ENCODE data around the gene PRKCB. TPM values are rescaled to one million over a fixed set of nuclear protein-coding genes. Genes with fewer than 3 reads are reported as not detected.

The PRKCB gene
- total and polyA plus RNA-seq, 2 donors from 2014 or later = 0.62 to 17.8 TPM

- Histone ChIP-seq H3K4me3 (ENCODE audit: low read length in 3 of 3) (no peak overlapping the region), H3K9ac (ENCODE audit: low read length in 3 of 3) (no peak overlapping the region), H3K36me3 (ENCODE audit: control insufficient read depth in 2 of 3, insufficient read depth in 3 of 3, low read length in 3 of 3) (no peaks in the 10 kb centered on the region), H3K9me3 (ENCODE audit: control insufficient read depth in 2 of 3, insufficient read depth in 1 of 3, low read length in 3 of 3) (no peaks in the 10 kb centered on the region), H3K27me3 (ENCODE audit: control insufficient read depth, insufficient read depth, low read length) (no peaks in the 10 kb centered on the region), H3K4me1 (ENCODE audit: control insufficient read depth in 2 of 3, insufficient read depth in 2 of 3, low read depth in 1 of 3, low read length in 3 of 3) (no peaks in the 10 kb centered on the region), H3K27ac (ENCODE audit: low read depth in 2 of 2, low read length in 2 of 2) (no peak overlapping the region)
- FAIRE-seq (no peak), DNase-seq (no peak)
- intact Hi-C loops (cut with DNase I) = no loop called here
- TF ChIP-seq CTCF (IDR thresholded peaks at IDR 0.05; ENCODE audit: borderline replicate concordance, extremely low read depth, insufficient read depth) = no peak
Measured at GRCh38 chr16:24174504-24174903, 338.7 kb downstream of the PRKCB start.

- Histone ChIP-seq H3K9me3 (ENCODE audit: control insufficient read depth in 2 of 3, insufficient read depth in 1 of 3, low read length in 3 of 3) (no peaks in the 10 kb centered on the region), H3K4me1 (ENCODE audit: control insufficient read depth in 2 of 3, insufficient read depth in 2 of 3, low read depth in 1 of 3, low read length in 3 of 3) (no peaks in the 10 kb centered on the region), H3K36me3 (ENCODE audit: control insufficient read depth in 2 of 3, insufficient read depth in 3 of 3, low read length in 3 of 3) (no peaks in the 10 kb centered on the region), H3K27ac (ENCODE audit: low read depth in 2 of 2, low read length in 2 of 2) (no peak overlapping the region), H3K27me3 (ENCODE audit: control insufficient read depth, insufficient read depth, low read length) (no peaks in the 10 kb centered on the region), H3K9ac (ENCODE audit: low read length in 3 of 3) (no peak overlapping the region), H3K4me3 (ENCODE audit: low read length in 3 of 3) (no peak overlapping the region)
- DNase-seq (no peak), FAIRE-seq (no peak)
- no peak for TF ChIP-seq CTCF (IDR thresholded peaks at IDR 0.05; ENCODE audit: borderline replicate concordance, extremely low read depth, insufficient read depth)
- intact Hi-C loops (cut with DNase I) = no loop called here
Measured at GRCh38 chr16:24174957-24175356, 339.2 kb downstream of the PRKCB start.

GRCh38 chr16:24178496-24178895 is 342.7 kb downstream of the PRKCB start:
- FAIRE-seq (no peak), DNase-seq (peak in 4 of 5 donors; percentile 30 to 56 (median 50))
- H3K4me1 ChIP-seq (ENCODE audit: control insufficient read depth in 2 of 3, insufficient read depth in 2 of 3, low read depth in 1 of 3, low read length in 3 of 3) = no peaks in the 10 kb centered on the region
- TF ChIP-seq CTCF (IDR thresholded peaks at IDR 0.05; ENCODE audit: borderline replicate concordance, extremely low read depth, insufficient read depth) = no peak
- H3K9me3 ChIP-seq (ENCODE audit: control insufficient read depth in 2 of 3, insufficient read depth in 1 of 3, low read length in 3 of 3) = no peaks in the 10 kb centered on the region
- intact Hi-C loops (cut with DNase I) = no loop called here
- no peak overlapping the region for H3K9ac ChIP-seq (ENCODE audit: low read length in 3 of 3)
- H3K4me3 ChIP-seq (ENCODE audit: low read length in 3 of 3) = no peak overlapping the region
- no peaks in the 10 kb centered on the region for H3K36me3 ChIP-seq (ENCODE audit: control insufficient read depth in 2 of 3, insufficient read depth in 3 of 3, low read length in 3 of 3)
- H3K27me3 ChIP-seq (ENCODE audit: control insufficient read depth, insufficient read depth, low read length) = no peaks in the 10 kb centered on the region
- H3K27ac ChIP-seq (ENCODE audit: low read depth in 2 of 2, low read length in 2 of 2) = no peak overlapping the region

- H3K36me3 ChIP-seq (ENCODE audit: control insufficient read depth in 2 of 3, insufficient read depth in 3 of 3, low read length in 3 of 3) = no peaks in the 10 kb centered on the region
- H3K9me3 ChIP-seq (ENCODE audit: control insufficient read depth in 2 of 3, insufficient read depth in 1 of 3, low read length in 3 of 3) = no peaks in the 10 kb centered on the region
- no peak for FAIRE-seq
- H3K9ac ChIP-seq (ENCODE audit: low read length in 3 of 3) = no peak overlapping the region
- H3K4me1 ChIP-seq (ENCODE audit: control insufficient read depth in 2 of 3, insufficient read depth in 2 of 3, low read depth in 1 of 3, low read length in 3 of 3) = no peaks in the 10 kb centered on the region
- intact Hi-C loops (cut with DNase I) = no loop called here
- no peaks in the 10 kb centered on the region for H3K27me3 ChIP-seq (ENCODE audit: control insufficient read depth, insufficient read depth, low read length)
- TF ChIP-seq CTCF (IDR thresholded peaks at IDR 0.05; ENCODE audit: borderline replicate concordance, extremely low read depth, insufficient read depth) = no peak
- no peak for DNase-seq
- H3K4me3 ChIP-seq (ENCODE audit: low read length in 3 of 3) = no peak overlapping the region
- no peak overlapping the region for H3K27ac ChIP-seq (ENCODE audit: low read depth in 2 of 2, low read length in 2 of 2)
Measured at GRCh38 chr16:24180451-24180850, 344.7 kb downstream of the PRKCB start.

Measured in kidney (tissue), 14 donors.